GM12878 (cell line): ENCODE data around the gene NFYC. TPM values are rescaled to one million over a fixed set of nuclear protein-coding genes. Genes with fewer than 3 reads are reported as not detected.

ENCODE experiments used
- CBX5 ChIP-seq: sonication (generic); IDR thresholded peaks from 2 replicates; pipeline ENCODE4 v1.6.1; 2016; ENCODE audit warnings: low read depth, moderate library complexity, mild to moderate bottlenecking, inconsistent platforms
- KDM1A ChIP-seq: fragments of 200-600 bp; sonication (generic); IDR thresholded peaks from 2 replicates; pipeline ENCODE4 v1.6.1; 2016; ENCODE audit warnings: borderline replicate concordance
- NKRF ChIP-seq: fragments of 450-650 bp; conservative IDR thresholded peaks from 2 replicates; pipeline ENCODE4 v1.6.1; 2017; ENCODE audit warnings: mild to moderate bottlenecking, moderate library complexity
- PAX8 ChIP-seq: fragments of 450-650 bp; IDR thresholded peaks from 2 replicates; pipeline ENCODE4 v1.6.1; 2017; ENCODE audit warnings: mild to moderate bottlenecking, moderate library complexity
- REST ChIP-seq: IDR thresholded peaks from 2 replicates; pipeline ENCODE4 v1.6.1; 2012; ENCODE audit warnings: mild to moderate bottlenecking, low read depth, low read length
- SP1 ChIP-seq: IDR thresholded peaks from one replicate; pipeline ENCODE4 v1.6.1; 2011; ENCODE audit warnings: low read depth, low read length
- SRF ChIP-seq, 2 experiments: IDR thresholded peaks; 2 replicates each; pipeline ENCODE4 v1.6.1; 2011; ENCODE audit warnings: low read depth in 2 of 2, low read length in 2 of 2, mild to moderate bottlenecking in 1 of 2, moderate library complexity in 1 of 2
- SUPT20H ChIP-seq: IDR thresholded peaks from 2 replicates; pipeline ENCODE4 v1.6.1; 2011; ENCODE audit warnings: low read depth, mild to moderate bottlenecking, low read length, moderate library complexity, borderline replicate concordance; ENCODE audit not compliant: control insufficient read depth
- ZBTB33 ChIP-seq: fragments of 450-650 bp; IDR thresholded peaks from 2 replicates; pipeline ENCODE4 v1.6.1; 2017; ENCODE audit warnings: mild to moderate bottlenecking
- polyA plus RNA-seq, 11 experiments: library from polyadenylated mRNA; depleted of rRNA in 4 of 11; unstranded in 6 of 11; stranded (reverse) in 5 of 11; fragments of >200 nt; fragmentation: Nextera tagmentation in 4 of 11; fragmentation: Illumina TruSeq in 1 of 11; extraction: Ambion mirVana in 4 of 11; extraction: Trizol in 1 of 11; gene quantifications; 1 replicate in 1 of 11; 2 replicates in 10 of 11; pipeline versions ENCODE4 v1.2.1 to v1.2.3, GENCODE V29; 2011 to 2016; ENCODE audit warnings: inconsistent platforms in 2 of 11, missing spikeins in 2 of 11, low read depth in 1 of 11
- total RNA-seq, 4 experiments: library from RNA; depleted of rRNA in 3 of 4; stranded (reverse); fragments of >200 nt in 3 of 4; fragmentation: Illumina TruSeq in 1 of 4; extraction: Trizol in 1 of 4; gene quantifications; 2 replicates each; pipeline versions ENCODE4 v1.2.1 to v1.2.3, GENCODE V29; 2013 to 2021

NFYC gene
- total and polyA plus RNA-seq, 10 of the 15 experiments (the other 5 are each of a cell fraction or from before 2014, with no cell fraction given), result 4.3 to 84.2 (median 58.3) TPM

- no peak for TF ChIP-seq NKRF
- no peak for TF ChIP-seq SP1
- no peak for TF ChIP-seq SRF (IDR thresholded peaks at IDR 0.05; ENCODE audit: low read depth in 2 of 2, low read length in 2 of 2)
- TF ChIP-seq PAX8, result no peak
- no peak for TF ChIP-seq SUPT20H
- no peak for TF ChIP-seq REST
- no peak for TF ChIP-seq KDM1A
- TF ChIP-seq CBX5, result no peak
- TF ChIP-seq ZBTB33, result no peak
Observed at GRCh38 chr1:40734882-40735628, 43.6 kb downstream of the NFYC start (continued).
